Epithelial cell of prostate (primary cell): ENCODE data around the gene THADA.

Experiments
- DNase-seq: peaks from one replicate; pipeline ENCODE4 v3.0.0-alpha.2; 2011; ENCODE audit warnings: low read depth, low spot score
- H3K27ac ChIP-seq: fragments of 450-650 bp; 2 replicates; pipeline ENCODE4 v1.5.1; 2017; ENCODE audit warnings: mild to moderate bottlenecking

THADA gene

DNA sequence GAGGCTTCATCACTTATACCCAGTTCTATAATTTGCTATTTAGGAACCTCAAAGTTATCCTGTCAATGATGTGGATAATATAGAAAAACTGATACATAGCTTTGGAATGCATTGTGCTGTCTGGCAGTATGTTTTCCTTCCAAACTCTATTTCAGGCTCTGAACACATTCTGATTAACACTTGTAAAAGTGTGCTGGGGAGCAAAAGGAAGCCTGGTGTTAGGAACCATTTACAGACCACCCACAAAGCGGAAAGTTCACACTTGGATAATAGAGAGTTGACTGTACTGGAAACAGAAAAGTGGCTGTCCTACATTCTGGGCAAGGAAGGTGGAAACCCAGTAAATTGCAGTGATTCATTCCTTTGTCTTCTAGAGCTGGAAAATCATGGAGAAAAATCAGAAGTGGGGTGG, 254.9 kb downstream of the THADA start:
- peak overlapping the region; percentile 42 for H3K27ac ChIP-seq
- no peak for DNase-seq

DNA sequence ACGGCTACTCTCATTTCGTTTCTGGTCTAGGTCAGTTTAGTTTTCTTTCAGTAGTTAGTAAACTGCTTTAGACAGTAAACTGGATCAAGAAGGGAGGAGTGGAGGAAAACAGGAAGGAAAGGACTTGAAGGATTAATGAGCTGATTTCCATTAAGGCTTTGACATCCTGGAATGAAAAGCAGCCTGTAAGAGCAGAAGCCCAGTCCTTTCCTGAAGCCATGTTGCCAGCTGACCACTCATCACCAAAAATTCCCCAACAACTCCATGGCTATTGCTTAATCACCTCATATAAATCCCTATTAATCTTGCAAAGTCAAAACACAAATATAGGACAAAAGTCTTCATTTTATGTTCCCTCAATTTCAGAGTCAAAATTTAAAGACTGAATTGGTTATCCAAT, 255.8 kb downstream of the THADA start:
- peak overlapping the region; percentile 42 for H3K27ac ChIP-seq
- no peak for DNase-seq

DNA sequence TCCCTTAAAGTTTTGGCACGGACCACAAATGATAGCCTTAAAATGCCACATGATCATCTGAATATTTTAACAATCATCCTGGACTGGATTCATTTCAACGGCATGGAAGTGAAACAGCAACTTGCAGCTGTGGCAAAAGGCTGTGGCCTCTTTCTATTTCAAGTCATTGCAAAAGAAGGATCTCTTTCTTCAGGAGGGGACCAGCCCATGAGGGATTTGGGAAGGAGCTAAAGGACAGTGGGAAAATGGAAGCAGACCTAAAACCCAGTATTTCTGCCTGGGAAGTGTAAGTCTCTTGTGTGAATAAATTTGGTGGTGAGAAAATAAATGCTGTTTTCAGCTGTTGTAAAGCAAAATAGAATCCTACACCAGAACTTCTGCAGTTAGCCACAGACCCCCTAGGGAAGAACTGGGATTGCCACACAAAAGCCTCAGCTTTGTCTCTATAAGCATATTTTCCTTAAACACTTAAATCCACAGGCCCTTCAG, 262.1 kb downstream of the THADA start:
- H3K27ac ChIP-seq, result peak overlapping the region; percentile 42
- DNase-seq, result no peak

DNA sequence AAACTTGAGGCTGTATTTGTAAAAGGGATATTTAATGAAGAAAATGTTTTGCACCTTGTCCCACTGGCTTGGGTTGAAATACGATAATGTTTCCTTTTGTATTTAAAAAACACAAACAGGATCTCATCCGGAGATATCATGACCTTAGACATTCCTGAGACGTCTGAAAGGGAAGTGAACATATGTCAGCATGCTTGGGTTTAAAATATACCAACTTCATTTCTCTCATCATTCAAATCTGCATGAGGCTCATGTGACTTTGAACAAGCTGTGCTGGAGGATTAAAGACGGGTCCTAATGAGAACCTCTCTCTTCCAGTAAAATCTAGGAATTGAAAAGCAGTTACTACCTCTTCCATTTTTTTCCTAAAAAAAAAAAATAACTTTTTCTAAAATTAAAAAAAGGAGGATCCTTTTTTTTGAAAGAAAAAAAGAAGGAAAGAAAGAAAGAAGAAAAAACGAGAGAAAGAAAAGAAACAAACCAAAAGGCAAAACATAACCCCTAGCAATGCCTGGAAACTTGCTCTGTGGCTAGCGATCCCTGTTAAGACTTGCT, 262.7 kb downstream of the THADA start:
- no peak for DNase-seq
- peak overlapping the region; percentile 42 for H3K27ac ChIP-seq

DNA sequence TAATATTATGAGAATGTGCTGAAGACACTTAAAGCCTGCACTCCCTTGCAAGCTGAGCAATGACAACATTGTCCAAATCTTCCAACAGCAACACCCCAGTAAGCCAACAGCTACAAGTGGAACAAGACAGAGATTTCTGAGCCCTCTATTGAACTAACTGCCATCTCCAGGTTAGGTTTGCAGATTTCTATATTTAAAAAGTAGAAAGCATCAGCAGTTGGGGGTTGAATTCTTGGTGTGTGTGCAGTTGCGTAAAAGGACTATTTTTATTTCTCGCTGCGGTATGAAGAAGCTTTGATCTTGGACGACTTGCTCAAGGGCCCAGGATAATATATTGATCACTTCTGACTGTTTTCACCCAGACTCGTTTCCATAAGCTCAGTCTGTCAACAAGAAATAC, 263.2 kb downstream of the THADA start:
- DNase-seq, result no peak
- H3K27ac ChIP-seq, result peak overlapping the region; percentile 42

DNA sequence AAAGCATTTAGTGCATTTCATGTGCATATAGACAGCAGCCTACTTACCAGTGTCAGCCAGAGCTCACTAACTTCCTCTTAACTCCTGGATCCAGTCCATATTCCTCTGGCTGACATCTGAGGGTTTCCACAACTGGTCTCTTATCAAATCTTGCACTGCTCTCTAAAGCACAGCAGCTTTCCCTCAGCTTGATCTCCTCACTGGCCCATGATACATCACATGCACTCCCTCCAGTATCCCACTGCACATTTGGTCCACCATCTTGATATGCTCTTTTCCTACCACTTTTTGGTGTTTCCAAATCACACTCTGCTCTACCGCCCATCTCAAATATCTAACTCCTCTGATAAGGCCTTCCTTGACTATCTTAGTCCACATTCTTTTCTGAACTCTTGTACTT, 264.4 kb downstream of the THADA start:
- H3K27ac ChIP-seq, result no peak overlapping the region
- DNase-seq, result no peak

DNA sequence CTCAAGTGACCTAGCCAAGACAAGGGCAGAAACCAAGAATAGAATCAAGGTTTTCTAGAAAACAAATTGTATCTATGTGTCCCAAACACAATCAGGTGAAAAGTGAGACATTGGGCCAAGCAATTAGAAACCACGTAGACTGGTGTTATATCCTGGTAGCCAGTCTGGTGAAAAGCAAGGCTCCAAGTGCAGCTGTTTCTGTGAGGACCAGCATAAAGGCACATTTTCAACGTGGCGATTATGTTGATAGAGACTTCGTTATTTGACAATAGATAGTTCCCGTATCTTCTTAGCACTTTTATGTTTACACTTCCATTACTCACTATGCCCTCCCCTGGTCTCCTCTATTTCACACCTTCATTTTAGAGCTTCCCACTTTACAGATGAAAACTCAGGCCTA, 266.2 kb downstream of the THADA start:
- no peak overlapping the region for H3K27ac ChIP-seq
- DNase-seq, result no peak

DNA sequence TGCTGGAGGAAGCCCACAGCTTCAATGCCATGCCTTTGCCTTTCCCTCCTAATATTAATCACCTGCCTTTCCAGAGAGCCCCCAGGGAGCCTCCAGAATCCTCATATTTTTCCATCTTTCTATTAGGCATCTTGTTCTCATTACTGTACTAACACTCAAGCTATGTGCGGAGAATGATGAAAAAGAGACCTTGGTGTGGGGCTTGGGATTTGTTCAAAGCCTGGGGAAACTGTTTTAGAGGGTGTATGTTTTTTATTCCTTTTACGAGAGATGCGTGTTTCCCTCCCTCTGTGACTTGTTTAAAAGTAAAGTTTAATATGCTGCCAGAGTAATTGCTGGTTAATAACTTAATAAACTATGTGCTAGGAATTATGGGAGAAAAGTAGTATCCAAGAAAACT, 267.0 kb downstream of the THADA start:
- no peak for DNase-seq
- H3K27ac ChIP-seq, result no peak overlapping the region

DNA sequence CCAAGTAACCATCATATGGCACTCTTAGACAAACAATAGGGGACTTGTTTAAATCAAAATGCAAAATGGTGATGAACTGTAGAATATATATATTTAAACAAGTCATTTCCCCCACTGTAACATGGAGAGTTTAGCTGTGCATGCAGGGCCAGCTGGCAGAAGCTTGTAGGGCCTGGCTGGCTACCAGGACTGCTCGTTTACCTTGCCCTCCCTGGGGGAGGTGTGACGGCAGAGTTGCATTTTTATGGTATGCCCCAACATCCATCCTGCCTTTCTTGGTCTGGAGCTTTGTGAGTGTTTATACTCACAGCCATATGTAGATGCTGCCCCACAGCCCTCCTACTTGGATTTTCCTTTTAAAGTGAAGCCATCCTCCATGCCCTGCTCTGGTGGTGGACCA, 267.7 kb downstream of the THADA start:
- no peak for DNase-seq
- no peak overlapping the region for H3K27ac ChIP-seq

DNA sequence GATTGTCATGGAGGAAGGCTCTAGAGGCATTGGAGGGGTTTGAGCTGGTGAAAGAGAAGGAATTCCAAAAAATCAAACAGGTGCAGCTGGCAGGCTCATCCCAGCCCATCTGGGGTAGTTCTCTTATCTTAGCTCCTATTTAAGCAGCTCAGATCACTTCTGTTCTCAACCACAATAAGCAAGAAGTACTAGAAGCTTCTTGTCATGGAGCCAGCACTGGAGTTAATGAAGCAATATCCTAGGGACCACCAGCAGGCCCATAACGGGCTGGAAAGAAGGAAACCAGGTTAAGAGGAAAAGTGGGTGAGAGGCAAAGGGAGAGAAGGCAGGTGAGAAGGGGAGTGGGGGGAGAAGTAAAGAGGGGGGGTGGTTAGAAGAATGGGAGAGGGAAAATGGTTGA, 268.7 kb downstream of the THADA start:
- no peak for DNase-seq
- H3K27ac ChIP-seq, result no peak overlapping the region

DNA sequence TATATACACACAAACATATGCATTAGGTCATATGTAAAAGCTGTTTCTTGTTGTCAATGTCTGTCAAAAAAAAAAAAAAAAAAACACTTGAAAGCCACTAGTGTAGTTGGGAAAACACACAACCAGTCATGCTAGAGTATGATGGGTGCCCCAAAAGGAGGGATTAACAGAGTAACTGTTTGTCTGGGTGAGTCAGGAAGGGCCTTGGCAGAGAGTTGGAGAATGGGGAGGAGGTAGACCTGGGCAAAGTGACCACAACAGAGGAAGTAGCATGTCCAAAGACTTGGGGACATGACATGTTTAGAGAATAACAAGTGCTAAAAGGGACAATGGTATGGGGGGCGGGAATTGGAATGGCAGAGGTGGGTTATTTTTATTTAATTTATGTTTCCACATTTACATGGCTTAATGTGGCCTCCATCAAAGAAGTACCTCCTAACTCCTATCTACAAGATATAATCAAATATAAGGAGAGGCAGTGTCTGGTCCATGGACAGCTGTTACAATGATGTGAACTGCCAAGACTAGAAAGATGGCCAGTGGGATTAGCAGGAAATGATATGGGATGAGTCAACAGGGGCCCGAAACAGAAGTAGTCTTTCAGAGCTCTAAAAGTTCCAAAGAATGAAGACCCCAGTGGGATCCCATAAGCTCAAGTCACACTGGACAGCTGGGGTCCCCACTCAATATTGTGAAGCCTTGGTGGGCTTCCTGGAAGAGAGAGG, 269.6 kb downstream of the THADA start:
- peak; percentile 20 for DNase-seq
- H3K27ac ChIP-seq, result no peak overlapping the region

DNA sequence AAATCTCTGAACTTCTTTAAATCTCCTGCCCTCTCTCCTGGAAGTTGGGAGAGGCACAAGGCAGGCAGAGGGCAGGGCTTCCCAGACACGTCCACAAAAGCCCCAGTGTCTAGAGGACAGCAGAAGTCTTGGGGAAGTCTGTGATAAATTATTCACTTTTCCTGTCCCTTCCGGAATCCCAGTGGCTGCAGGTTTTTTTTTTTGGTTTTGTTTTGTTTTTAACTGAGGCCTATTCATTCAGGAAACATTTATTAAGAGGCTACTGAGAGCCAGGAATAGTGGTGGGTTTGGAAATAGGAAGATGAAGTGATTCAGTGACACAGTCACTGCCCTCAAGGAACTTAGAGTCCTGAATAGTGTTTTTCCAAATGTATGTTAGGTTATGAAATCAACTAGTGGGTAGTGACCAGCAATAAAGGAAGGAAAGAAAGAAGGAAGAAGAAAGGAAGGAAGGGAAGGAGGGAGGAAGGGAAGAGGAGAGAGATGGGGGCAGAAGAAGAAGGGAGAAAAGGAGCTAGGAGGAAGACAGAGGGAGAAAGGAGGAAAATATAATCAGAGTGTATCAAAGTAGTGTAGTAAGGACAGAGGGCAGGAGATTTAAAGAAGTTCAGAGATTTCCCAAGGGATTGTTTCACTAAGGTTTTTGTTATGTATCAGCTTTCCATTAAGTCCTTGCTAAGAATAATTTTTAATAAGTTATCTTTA, 270.6 kb downstream of the THADA start:
- no peak overlapping the region for H3K27ac ChIP-seq
- DNase-seq, result no peak

DNA sequence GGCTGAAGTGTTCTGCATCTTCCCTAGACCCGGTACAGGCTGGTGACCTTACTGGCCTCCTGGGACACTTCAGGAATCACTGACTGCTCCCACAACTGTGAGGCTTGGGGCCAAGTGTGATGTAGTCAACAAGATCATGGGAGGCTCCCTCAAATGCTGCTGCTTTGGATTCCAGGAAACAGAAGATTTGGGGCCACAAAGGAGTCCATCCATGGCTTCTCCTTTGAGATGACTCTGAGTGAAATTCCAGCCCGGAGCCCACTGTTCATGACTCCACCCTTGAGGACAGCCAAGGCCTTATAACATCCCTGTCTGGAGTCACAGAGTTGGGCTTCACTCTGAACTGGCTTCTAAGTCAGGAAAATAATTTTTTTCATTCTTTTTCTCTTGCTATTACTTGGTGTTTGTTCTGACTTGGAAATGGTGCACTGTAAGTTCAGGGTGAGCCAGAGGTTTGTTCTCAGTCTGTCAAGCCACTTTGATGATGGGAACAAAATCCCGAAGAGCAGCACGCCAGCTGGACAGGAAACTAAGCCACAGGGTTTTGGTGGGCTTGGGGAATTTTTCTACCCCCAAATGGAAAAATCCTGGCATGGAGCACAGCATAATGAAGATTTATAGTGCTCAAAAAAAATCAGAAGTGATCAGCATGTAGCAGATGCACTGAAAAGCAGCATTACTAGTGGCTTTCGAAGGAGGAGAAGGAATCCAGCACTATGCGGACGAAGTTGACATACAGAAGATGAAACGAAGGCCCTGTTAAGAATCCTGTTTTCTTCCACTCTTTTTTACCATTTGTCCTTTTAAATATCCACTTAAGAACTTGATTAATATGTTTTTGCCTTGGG, 271.4 kb downstream of the THADA start:
- no peak for DNase-seq
- H3K27ac ChIP-seq, result no peak overlapping the region

DNA sequence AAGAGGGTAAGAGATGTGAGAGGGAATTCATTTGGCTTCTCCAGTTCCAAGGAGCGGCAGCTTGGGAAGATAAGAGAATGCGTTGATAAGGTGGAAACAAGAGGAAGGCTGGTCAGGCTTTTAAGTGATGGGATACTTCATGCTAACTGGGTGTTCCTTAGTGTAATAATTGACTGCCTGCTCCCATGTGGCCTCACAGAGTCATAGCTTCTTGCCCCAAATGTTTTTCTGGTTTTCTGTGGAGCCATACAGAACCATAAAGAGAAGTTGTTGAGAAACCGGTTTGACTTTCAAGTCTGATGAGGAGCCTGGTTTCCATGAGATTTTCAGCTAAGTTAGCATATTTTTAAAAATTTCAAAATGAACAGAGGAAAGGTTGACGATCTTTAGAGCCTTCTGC, 272.0 kb downstream of the THADA start:
- DNase-seq, result no peak

DNA sequence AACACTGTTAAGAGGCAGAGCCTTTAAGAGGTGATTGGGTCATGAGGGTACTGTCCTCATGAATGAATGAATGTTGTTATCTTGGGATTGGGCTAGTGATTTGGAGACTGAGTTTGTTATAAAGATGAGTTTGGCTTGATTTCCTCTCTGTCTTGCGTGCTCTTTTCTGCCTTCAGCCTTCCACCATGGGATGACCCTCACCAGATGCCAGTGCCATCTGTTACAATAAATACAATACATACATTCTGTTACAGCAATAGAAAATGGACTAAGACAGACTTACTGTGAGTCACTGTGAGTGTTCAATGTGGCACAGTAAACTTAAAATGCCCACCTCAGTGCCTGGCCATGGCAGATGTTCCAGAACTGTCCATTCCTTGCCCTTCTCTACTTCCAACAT, 274.4 kb downstream of the THADA start:
- DNase-seq, result no peak
- H3K27ac ChIP-seq, result no peak overlapping the region

More for the DNA sequence above, 272.0 kb downstream of the THADA start:
- no peak overlapping the region for H3K27ac ChIP-seq

DNA sequence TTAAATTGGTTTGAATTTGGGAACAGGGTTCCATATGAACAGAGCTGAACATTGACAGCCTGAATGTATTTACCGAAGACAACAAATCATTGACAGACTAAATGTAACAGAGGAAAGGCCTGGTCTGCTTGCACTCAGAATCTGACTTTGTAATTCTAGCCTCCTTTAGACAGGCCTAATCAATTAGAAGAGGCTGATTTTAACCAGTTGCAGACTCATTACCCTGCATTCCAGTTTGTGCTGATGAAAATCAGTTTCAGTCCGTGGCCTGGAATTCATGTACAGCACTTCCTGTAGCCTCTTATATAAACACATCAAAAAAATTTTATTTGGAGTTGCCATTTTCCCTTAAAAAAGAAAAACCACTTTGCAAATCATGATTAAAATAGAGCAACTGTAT, 276.3 kb downstream of the THADA start:
- no peak overlapping the region for H3K27ac ChIP-seq
- DNase-seq, result no peak

DNA sequence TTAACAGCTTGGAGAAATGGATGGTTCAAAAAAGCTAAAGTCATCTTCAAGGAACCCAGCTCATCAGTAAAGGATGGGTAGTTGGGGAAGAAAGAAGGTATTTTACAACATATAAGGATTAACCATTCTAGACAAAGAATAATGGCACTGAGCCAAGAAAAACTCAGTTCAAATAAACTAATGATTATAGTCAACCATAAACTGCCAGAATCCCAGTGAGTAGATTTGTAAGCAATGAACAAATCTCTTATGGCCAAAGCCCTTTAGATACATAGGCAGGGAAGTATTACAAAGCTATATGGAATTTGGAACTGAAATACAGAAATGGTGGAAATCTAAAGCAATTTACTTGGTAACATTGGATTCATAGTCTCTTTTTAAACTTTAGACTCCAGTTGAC, 277.0 kb downstream of the THADA start:
- H3K27ac ChIP-seq, result no peak overlapping the region
- DNase-seq, result no peak

DNA sequence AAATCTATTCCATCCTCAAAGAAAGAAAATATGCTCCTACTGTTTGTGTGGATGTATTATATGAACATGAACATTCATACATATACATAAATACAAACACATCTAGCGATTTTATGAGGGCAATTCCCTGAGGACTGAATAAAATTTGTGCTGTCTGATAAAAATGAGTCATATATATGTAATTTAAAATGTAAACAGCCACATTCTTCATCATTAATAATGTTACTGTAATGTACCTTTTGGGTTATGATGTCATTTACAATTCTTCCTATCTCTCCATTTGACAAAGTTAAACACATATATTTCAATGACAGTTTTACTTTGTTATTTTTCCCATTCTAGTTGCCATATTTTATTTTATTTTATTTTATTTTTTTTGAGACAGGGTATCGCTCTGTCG, 278.2 kb downstream of the THADA start:
- H3K27ac ChIP-seq, result no peak overlapping the region
- DNase-seq, result no peak

DNA sequence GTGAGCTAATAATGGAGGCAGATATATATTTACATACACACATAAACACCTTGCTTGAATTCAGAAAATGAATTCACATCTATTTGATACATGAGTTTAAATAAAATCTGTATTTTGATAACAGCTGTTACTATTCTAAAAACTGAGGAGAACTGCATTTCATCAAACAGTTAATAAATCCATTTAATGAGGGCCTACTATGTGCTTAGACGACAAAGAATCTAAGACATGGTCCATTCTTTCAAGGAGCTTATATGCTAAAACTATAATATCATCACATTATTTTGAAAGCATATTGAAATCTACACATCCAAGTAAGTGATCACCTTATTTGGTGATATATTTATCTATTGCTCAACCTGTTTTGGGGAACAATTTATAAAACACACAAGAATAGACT, 278.6 kb downstream of the THADA start:
- no peak overlapping the region for H3K27ac ChIP-seq
- DNase-seq, result no peak

DNA sequence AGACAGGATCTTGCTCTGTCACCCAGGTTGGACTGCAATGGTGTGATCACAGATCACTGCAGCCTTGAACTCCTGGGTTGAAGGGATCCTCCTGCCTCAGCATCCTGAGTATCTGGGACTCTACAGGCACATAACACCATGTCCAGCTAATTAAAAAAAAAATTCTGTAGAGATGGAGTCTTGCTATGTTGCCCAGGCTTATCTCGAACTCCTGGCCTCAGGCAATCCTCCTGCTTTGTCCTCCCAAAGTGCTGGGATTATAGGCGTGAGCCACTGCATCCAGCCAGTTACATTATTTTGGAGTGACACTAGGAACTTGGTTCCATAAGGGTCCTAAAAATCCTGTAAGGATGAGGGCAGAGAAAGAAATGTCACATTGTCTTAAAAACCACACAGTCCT, 280.4 kb downstream of the THADA start:
- no peak for DNase-seq
- no peak overlapping the region for H3K27ac ChIP-seq
